SJSA1 (cell line): ENCODE measurements around the gene GLIPR1. TPM values are rescaled to one million over a fixed set of nuclear protein-coding genes. Genes with fewer than 3 reads are reported as not detected.
A peak's percentile ranks its signal among the peaks of the same experiment; 100 is the strongest.
"Not testable (repeated sequence)": the region's sequence is repeated elsewhere in the genome, so short reads cannot be mapped to it uniquely, and the experiment has no call there.

Experiments used
- DNase-seq, 2 experiments: peaks; one replicate each; pipeline ENCODE4 v3.0.0-alpha.2; 2015 to 2020; ENCODE audit warnings: low spot score in 2 of 2, low read depth in 1 of 2
- H3K27ac ChIP-seq: fragments of 250-450 bp; sonication (Bioruptor Pico); 2 replicates; pipeline ENCODE4 v1.5.1; 2020; ENCODE audit warnings: mild to moderate bottlenecking, moderate library complexity
- H3K27me3 ChIP-seq: fragments of 250-450 bp; sonication (Bioruptor Pico); replicated peaks from 2 replicates; pipeline ENCODE4 v1.5.1; 2020; ENCODE audit warnings: mild to moderate bottlenecking, moderate library complexity
- H3K36me3 ChIP-seq: fragments of 250-450 bp; sonication (Bioruptor Pico); 2 replicates; pipeline ENCODE4 v1.5.1; 2020; ENCODE audit warnings: mild to moderate bottlenecking
- H3K4me1 ChIP-seq: fragments of 250-450 bp; sonication (Bioruptor Pico); replicated peaks from 2 replicates; pipeline ENCODE4 v1.6.1; 2021; ENCODE audit warnings: mild to moderate bottlenecking
- H3K4me3 ChIP-seq: fragments of 250-450 bp; sonication (Bioruptor Pico); 2 replicates; pipeline ENCODE4 v1.5.1; 2020; ENCODE audit warnings: mild to moderate bottlenecking
- H3K9me3 ChIP-seq: fragments of 250-450 bp; sonication (Bioruptor Pico); replicated peaks from 2 replicates; pipeline ENCODE4 v1.5.1; 2020; ENCODE audit warnings: mild to moderate bottlenecking
- total RNA-seq: library from RNA; depleted of rRNA; stranded (reverse); fragments of >200 nt; shearing (Covaris generic); gene quantifications from 2 replicates; pipeline ENCODE4 v1.2.3, GENCODE V29; 2014

Gene GLIPR1
- total RNA-seq, 1 experiment from 2014 or later, result 81.5 TPM

DNA sequence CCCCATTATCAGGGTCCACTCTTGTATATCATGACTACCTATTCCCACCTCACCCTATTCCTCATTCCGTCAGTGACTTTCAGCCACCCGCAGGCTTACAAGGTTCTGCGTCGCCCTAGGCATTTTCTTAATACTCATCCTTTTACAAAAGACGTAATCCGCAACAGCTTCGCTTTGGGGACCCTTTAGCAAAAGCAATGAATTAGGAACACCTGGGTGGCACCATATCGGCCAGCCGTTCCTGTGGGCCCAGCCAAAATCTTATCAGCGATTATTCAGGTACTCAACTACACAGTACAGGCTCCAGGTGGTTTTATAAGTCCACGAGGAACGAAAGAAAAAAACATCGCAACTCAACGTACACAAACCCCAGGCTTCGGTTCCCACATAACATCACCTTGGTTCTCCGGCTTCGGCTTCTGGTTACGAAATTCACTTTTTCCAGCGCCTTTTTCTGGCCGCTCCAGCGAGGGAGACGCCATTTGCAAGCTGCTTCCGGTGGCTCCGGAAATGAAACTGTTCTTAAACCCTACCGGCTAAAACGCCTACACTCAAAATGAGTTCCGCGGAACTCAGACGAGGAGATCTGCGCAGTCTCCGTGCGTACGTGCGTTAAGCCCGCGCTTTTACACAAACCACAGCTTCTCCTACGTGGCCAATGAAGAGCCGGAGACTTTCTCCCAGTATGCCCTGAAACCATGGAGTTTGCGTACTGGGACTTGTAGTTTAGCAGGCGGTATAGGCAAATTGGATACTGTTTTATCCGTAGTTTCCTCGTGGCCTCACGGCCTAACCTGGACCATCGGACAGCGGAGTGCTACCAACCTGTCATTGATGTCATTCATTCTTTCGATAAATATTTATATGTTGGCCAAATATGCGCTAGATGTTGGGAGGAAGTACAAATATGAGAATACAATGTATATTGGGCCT lies 30.8 kb downstream of the GLIPR1 start, which contains the start of gene KRR1:
Gene KRR1, minus strand, starts transcription at position 494 of the 933 bp plus-strand sequence. Its CDS starts 12 bp downstream, at position 482.
- peaks cover 15% of the 10 kb centered on the region for H3K36me3 ChIP-seq
- H3K9me3 ChIP-seq, result no peaks in the 10 kb centered on the region
- H3K27me3 ChIP-seq, result no peaks in the 10 kb centered on the region
- peak within 1 kb of the TSS; percentile 62 for H3K4me3 ChIP-seq
- peak; percentile 79 to 92 for DNase-seq
- H3K4me1 ChIP-seq, result peaks cover 11% of the 10 kb centered on the region
- peak within 1 kb of the TSS; percentile 65 for H3K27ac ChIP-seq

DNA sequence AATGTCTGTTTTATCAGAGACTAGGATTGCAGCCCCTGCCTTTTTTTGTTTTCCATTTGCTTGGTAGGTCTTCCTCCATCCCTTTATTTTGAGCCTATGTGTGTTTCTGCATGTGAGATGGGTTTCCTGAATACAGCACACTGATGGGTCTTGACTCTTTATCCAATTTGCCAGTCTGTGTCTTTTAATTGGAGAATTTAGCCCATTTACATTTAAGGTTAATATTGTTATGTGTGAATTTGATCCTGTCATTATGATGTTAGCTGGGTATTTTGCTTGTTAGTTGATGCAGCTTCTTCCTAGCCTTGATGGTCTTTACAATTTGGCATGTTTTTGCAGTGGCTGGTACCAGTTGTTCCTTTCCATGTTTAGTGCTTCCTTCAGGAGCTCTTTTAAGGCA lies 40.7 kb downstream of the GLIPR1 start:
- not testable (repeated sequence) for H3K4me3 ChIP-seq, H3K9me3 ChIP-seq, H3K36me3 ChIP-seq, H3K27ac ChIP-seq, DNase-seq, H3K27me3 ChIP-seq, H3K4me1 ChIP-seq

DNA sequence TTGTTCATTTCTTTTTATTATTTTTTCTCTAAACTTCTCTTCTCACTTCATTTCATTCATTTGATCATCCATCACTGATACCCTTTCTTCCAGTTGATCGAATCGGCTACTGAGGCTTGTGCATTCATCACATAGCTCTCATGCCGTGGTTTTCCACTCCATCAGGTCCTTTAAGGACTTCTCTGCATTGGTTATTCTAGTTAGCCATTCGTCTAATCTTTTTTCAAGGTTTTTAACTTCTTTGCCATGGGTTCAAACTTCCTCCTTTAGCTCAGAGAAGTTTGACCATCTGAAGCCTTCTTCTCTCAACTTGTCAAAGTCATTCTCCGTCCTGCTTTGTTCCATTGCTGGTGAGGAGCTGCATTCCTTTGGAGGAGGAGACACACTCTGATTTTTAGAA lies 41.6 kb downstream of the GLIPR1 start:
- not testable (repeated sequence) for H3K4me3 ChIP-seq, H3K36me3 ChIP-seq, H3K27me3 ChIP-seq, H3K4me1 ChIP-seq, H3K27ac ChIP-seq, DNase-seq, H3K9me3 ChIP-seq

DNA sequence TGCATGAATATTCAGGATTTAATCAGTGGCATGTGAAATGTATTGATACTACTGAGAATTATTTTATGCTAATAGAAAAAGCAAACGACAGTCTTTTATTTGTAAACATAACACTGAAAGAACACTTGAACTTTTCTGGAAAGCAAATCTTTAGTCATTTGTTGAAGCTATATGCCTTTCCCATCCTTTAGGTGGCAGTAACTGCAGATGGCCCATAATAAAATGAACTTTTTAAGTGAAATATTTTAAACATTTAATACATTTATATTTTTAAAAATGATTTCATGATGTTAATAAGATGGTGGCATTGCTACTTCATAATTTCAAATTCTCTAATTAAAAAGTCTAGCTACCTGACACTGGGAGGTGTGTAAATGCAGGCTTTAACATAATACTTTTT lies 44.7 kb downstream of the GLIPR1 start:
- Histone ChIP-seq H3K4me3 (no peak overlapping the region), H3K36me3 (no peaks in the 10 kb centered on the region), H3K27ac (no peak overlapping the region), H3K9me3 (no peaks in the 10 kb centered on the region), H3K27me3 (no peaks in the 10 kb centered on the region), H3K4me1 (no peaks in the 10 kb centered on the region)
- DNase-seq, result no peak

DNA sequence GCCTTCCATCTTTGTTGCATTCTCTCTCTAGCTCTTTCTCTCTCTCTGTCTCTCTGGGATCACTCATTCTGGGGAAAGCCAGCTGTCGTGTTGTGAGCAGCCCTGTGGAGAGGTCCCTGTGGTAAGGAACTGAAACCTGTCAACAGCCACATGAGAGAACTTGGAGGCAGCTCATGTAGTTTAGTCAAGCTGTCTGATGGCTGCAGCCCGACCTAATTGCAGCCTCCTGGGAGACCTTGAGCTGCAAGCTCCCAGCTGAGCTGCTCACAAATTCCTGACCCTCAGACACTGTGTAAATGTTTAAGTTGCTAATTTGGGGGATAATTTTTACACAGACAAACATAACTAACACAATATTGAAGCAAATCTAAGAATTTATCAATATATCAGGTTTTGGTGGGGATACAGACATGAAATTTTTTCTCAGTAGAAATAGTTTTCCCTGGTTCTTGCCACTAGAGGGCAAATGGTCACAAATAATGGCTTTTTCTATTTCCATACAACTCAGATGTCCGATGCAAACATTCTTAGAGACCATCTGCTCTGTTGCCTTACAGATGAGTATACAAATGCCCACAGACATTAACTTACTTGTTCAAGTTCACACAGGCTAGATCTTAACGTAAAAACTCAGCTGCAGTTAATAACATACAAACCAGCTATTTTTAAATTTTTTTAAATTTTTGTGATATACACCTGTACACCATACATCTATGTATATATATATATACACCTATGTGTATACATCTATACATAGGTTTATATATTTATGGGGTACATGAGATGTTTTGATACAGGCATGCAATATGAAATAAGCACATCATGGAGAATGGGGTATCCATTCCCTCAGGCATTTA lies 46.3 kb downstream of the GLIPR1 start:
- Histone ChIP-seq H3K4me3 (no peak overlapping the region), H3K27ac (no peak overlapping the region), H3K27me3 (no peaks in the 10 kb centered on the region), H3K36me3 (no peaks in the 10 kb centered on the region), H3K4me1 (no peaks in the 10 kb centered on the region), H3K9me3 (no peaks in the 10 kb centered on the region)
- DNase-seq, result peak in 1 of 2 experiments; percentile 39

- no peaks in the 10 kb centered on the region for H3K27me3 ChIP-seq
- no peaks in the 10 kb centered on the region for H3K9me3 ChIP-seq
- DNase-seq, result no peak
- no peak overlapping the region for H3K4me3 ChIP-seq
- no peaks in the 10 kb centered on the region for H3K36me3 ChIP-seq
- H3K27ac ChIP-seq, result no peak overlapping the region
- peaks cover 4% of the 10 kb centered on the region; the same call in 1 of the 2 replicates for H3K4me1 ChIP-seq
Observed at GRCh38 chr12:75528272-75528671, 47.7 kb downstream of the GLIPR1 start.

DNA sequence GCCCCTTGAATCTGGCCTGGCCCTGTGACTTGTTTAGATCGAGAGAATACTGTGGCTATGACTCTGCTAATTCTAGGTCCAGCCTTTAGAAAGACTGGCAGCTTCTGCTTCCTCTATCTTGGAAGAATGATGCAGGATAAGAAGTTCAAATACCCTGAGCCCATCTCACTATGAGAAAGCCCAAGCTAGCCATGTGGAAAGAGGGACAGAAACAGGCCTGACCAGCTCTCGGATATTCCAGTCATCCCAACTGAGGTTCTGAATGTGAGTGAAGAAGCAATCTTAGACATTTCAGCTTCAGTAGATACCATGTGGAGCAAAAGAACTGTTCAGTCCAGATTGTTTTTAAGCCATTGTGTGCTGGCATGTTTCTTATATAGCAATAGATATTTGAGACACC lies 48.1 kb downstream of the GLIPR1 start:
- Histone ChIP-seq H3K4me3 (no peak overlapping the region), H3K9me3 (no peaks in the 10 kb centered on the region), H3K4me1 (peaks cover 8% of the 10 kb centered on the region; the same call in 1 of the 2 replicates), H3K36me3 (no peaks in the 10 kb centered on the region), H3K27ac (no peak overlapping the region), H3K27me3 (no peaks in the 10 kb centered on the region)
- no peak for DNase-seq

GRCh38 chr12:75529316-75529715 lies 48.8 kb downstream of the GLIPR1 start:
- no peak for DNase-seq
- Histone ChIP-seq H3K27me3 (no peaks in the 10 kb centered on the region), H3K27ac (no peak overlapping the region), H3K9me3 (no peaks in the 10 kb centered on the region), H3K36me3 (no peaks in the 10 kb centered on the region), H3K4me1 (peaks cover 8% of the 10 kb centered on the region; the same call in 1 of the 2 replicates), H3K4me3 (no peak overlapping the region)

DNA sequence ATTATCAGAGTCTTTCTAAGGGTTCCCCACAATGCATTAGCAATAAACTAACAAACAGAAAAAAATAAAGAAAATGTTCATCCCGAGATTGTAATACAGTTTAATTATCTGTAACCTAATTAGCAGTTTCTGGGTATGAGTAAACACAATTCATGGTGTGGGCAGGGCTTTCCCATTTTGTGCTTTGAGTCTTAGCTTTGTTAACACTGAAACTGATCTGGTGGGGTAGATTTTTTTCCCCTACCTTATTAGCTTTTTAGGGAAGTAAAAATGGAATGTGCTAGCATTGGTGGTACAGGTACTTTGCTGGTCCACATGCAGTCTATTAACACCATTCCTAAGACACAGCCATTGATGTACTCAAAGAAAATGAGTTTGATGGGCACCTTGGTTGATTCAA lies 49.3 kb downstream of the GLIPR1 start:
- Histone ChIP-seq H3K4me3 (no peak overlapping the region), H3K27ac (no peak overlapping the region), H3K4me1 (peaks cover 8% of the 10 kb centered on the region; the same call in 1 of the 2 replicates), H3K9me3 (no peaks in the 10 kb centered on the region), H3K27me3 (no peaks in the 10 kb centered on the region), H3K36me3 (no peaks in the 10 kb centered on the region)
- DNase-seq, result no peak

GRCh38 chr12:75533239-75533638 lies 52.7 kb downstream of the GLIPR1 start:
- no peaks in the 10 kb centered on the region for H3K27me3 ChIP-seq
- H3K4me3 ChIP-seq, result no peak overlapping the region
- H3K27ac ChIP-seq, result no peak overlapping the region
- peaks cover 8% of the 10 kb centered on the region; the same call in 1 of the 2 replicates for H3K4me1 ChIP-seq
- H3K36me3 ChIP-seq, result no peaks in the 10 kb centered on the region
- DNase-seq, result peak in 1 of 2 experiments; percentile 45
- H3K9me3 ChIP-seq, result no peaks in the 10 kb centered on the region

- no peak overlapping the region for H3K4me3 ChIP-seq
- H3K27me3 ChIP-seq, result no peaks in the 10 kb centered on the region
- H3K9me3 ChIP-seq, result no peaks in the 10 kb centered on the region
- no peak for DNase-seq
- H3K36me3 ChIP-seq, result no peaks in the 10 kb centered on the region
- no peaks in the 10 kb centered on the region for H3K4me1 ChIP-seq
- H3K27ac ChIP-seq, result no peak overlapping the region
Observed at GRCh38 chr12:75539889-75540288, 59.3 kb downstream of the GLIPR1 start.

DNA sequence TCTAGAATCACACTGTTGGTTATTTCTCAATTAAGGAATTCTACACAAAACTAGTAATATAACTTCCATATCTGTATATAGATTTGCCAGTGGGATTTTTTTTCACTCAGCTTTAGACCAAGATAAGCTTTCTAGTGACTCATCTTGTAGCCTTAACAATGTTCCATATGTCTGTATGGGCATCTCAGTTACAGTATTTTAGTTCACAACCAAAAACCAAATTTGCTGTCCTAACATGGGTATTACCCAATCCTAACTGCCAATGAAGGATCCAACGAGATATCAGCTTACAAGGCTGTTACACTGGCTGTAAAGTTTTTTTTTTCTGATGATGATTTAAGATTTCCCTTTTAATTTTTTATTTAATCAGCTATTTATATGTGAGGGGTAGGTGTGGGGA lies 62.4 kb downstream of the GLIPR1 start:
- DNase-seq, result no peak
- H3K4me3 ChIP-seq, result no peak overlapping the region
- H3K27ac ChIP-seq, result no peak overlapping the region
- H3K4me1 ChIP-seq, result no peaks in the 10 kb centered on the region
- H3K9me3 ChIP-seq, result no peaks in the 10 kb centered on the region
- H3K36me3 ChIP-seq, result no peaks in the 10 kb centered on the region
- no peaks in the 10 kb centered on the region for H3K27me3 ChIP-seq

GRCh38 chr12:75543529-75543928 lies 63.0 kb downstream of the GLIPR1 start:
- H3K27ac ChIP-seq, result no peak overlapping the region
- H3K27me3 ChIP-seq, result no peaks in the 10 kb centered on the region
- DNase-seq, result no peak

DNA sequence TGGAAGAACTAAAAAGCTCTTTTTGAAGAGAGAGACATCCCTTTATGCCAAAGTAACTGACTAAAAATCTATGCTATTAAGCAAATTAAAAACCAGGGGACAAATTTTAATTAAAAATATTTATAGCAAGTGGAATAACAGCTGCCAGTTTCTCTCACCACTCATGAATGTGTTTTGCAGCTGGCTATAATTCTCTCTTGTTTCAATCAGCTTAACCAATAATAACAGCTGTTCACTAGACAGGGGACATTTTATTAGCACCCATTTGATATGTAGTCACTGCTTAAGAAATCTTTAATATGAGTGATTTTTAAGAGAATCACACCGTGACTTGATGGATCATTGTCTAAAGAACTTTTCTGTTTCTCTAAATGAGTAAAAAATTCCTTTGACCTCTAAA lies 65.1 kb downstream of the GLIPR1 start:
- DNase-seq, result no peak
- no peaks in the 10 kb centered on the region for H3K27me3 ChIP-seq
- H3K9me3 ChIP-seq, result no peaks in the 10 kb centered on the region
- no peak overlapping the region for H3K27ac ChIP-seq
- no peak overlapping the region for H3K4me3 ChIP-seq
- H3K4me1 ChIP-seq, result no peaks in the 10 kb centered on the region
- H3K36me3 ChIP-seq, result no peaks in the 10 kb centered on the region

More at GRCh38 chr12:75543529-75543928, 63.0 kb downstream of the GLIPR1 start:
- H3K36me3 ChIP-seq, result no peaks in the 10 kb centered on the region
- no peaks in the 10 kb centered on the region for H3K9me3 ChIP-seq
- H3K4me3 ChIP-seq, result no peak overlapping the region
- H3K4me1 ChIP-seq, result no peaks in the 10 kb centered on the region
